BE2C (cell line): ENCODE measurements around the gene PC.

Experiments
- DNase-seq: peaks from one replicate; pipeline ENCODE4 v3.0.0-alpha.2; 2020
- H3K27me3 ChIP-seq: fragments of 250-450 bp; sonication (Bioruptor Pico); 2 replicates; pipeline ENCODE4 v1.5.1; 2020; ENCODE audit warnings: mild to moderate bottlenecking
- H3K36me3 ChIP-seq: fragments of 250-450 bp; sonication (Bioruptor Pico); 2 replicates; pipeline ENCODE4 v1.5.1; 2020; ENCODE audit warnings: mild to moderate bottlenecking
- H3K4me1 ChIP-seq: fragments of 250-450 bp; sonication (Bioruptor Pico); 2 replicates; pipeline ENCODE4 v1.5.1; 2020
- H3K4me3 ChIP-seq: 2 replicates; pipeline ENCODE4 v1.5.1; 2011; ENCODE audit warnings: low read depth, low read length
- H3K9me3 ChIP-seq: fragments of 250-450 bp; sonication (Bioruptor Pico); 2 replicates; pipeline ENCODE4 v1.5.1; 2020
- CTCF ChIP-seq: IDR thresholded peaks from 2 replicates; pipeline ENCODE4 v1.5.1; 2012; ENCODE audit warnings: mild to moderate bottlenecking, low read depth, low read length

PC gene

GRCh38 chr11:66864172-66864901 lies 93.8 kb downstream of the PC start:
- DNase-seq = no peak
- no peaks in the 10 kb centered on the region for H3K4me1 ChIP-seq
- no peaks in the 10 kb centered on the region for H3K27me3 ChIP-seq
- peaks cover 32% of the 10 kb centered on the region for H3K36me3 ChIP-seq
- TF ChIP-seq CTCF = no peak
- H3K4me3 ChIP-seq = no peak overlapping the region
- H3K9me3 ChIP-seq = no peaks in the 10 kb centered on the region

GRCh38 chr11:66863428-66864125 lies 94.6 kb downstream of the PC start:
- Histone ChIP-seq H3K9me3 (no peaks in the 10 kb centered on the region), H3K4me1 (no peaks in the 10 kb centered on the region), H3K27me3 (no peaks in the 10 kb centered on the region), H3K36me3 (peaks cover 39% of the 10 kb centered on the region), H3K4me3 (no peak overlapping the region)
- DNase-seq = no peak
- no peak for TF ChIP-seq CTCF

- no peak for DNase-seq
- Histone ChIP-seq H3K9me3 (no peaks in the 10 kb centered on the region), H3K4me1 (peaks cover 2% of the 10 kb centered on the region; the same call in 1 of the 2 replicates), H3K36me3 (peaks cover 43% of the 10 kb centered on the region), H3K27me3 (no peaks in the 10 kb centered on the region), H3K4me3 (no peak overlapping the region)
- no peak for TF ChIP-seq CTCF
These were observed 95.6 kb downstream of the PC start for GRCh38 chr11:66862559-66863037.

- Histone ChIP-seq H3K36me3 (peaks cover 43% of the 10 kb centered on the region), H3K9me3 (no peaks in the 10 kb centered on the region), H3K27me3 (no peaks in the 10 kb centered on the region), H3K4me1 (peaks cover 4% of the 10 kb centered on the region; the same call in 1 of the 2 replicates), H3K4me3 (no peak overlapping the region)
- TF ChIP-seq CTCF = no peak
- no peak for DNase-seq
These were observed 96.2 kb downstream of the PC start for GRCh38 chr11:66861774-66862558.

GRCh38 chr11:66861038-66861773 lies 97.0 kb downstream of the PC start:
- TF ChIP-seq CTCF = no peak
- DNase-seq = no peak
- Histone ChIP-seq H3K27me3 (no peaks in the 10 kb centered on the region), H3K9me3 (no peaks in the 10 kb centered on the region), H3K4me3 (no peak overlapping the region), H3K4me1 (peaks cover 4% of the 10 kb centered on the region; the same call in 1 of the 2 replicates), H3K36me3 (peaks cover 43% of the 10 kb centered on the region)
